Stomach smooth muscle (tissue), 2 donors: ENCODE results near the gene SV2C.
"Not testable (repeated sequence)": the region's sequence is repeated elsewhere in the genome, so short reads cannot be mapped to it uniquely, and the experiment has no call there.

Source experiments
- H3K27ac ChIP-seq: one replicate; pipeline ENCODE4 v1.7.0; 2013; ENCODE audit warnings: mild to moderate bottlenecking, low read length, inconsistent platforms
- H3K27me3 ChIP-seq, 2 donors: one replicate each; pipeline ENCODE4 v1.7.0; 2013; ENCODE audit warnings: low read length in 2 of 2; ENCODE audit not compliant: insufficient read depth in 2 of 2, control insufficient read depth in 1 of 2
- H3K36me3 ChIP-seq, 2 donors: one replicate each; pipeline ENCODE4 v1.7.0; 2013; ENCODE audit warnings: low read length in 2 of 2; ENCODE audit not compliant: control insufficient read depth in 2 of 2, insufficient read depth in 2 of 2
- H3K4me1 ChIP-seq: one replicate; pipeline ENCODE4 v1.7.0; 2013; ENCODE audit warnings: low read length; ENCODE audit not compliant: control insufficient read depth, insufficient read depth
- H3K4me3 ChIP-seq, 2 donors: one replicate each; pipeline ENCODE4 v1.7.0; 2013; ENCODE audit warnings: low read length in 2 of 2
- H3K9ac ChIP-seq, 2 donors: one replicate each; pipeline ENCODE4 v1.7.0; 2013; ENCODE audit warnings: low read length in 2 of 2, mild to moderate bottlenecking in 1 of 2
- H3K9me3 ChIP-seq, 2 donors: one replicate each; pipeline ENCODE4 v1.7.0; 2013; ENCODE audit warnings: low read length in 2 of 2; ENCODE audit not compliant: control insufficient read depth in 2 of 2
- donor health status: healthy.
- donor health status: Pancreatic carcinoma.

SV2C gene

DNA sequence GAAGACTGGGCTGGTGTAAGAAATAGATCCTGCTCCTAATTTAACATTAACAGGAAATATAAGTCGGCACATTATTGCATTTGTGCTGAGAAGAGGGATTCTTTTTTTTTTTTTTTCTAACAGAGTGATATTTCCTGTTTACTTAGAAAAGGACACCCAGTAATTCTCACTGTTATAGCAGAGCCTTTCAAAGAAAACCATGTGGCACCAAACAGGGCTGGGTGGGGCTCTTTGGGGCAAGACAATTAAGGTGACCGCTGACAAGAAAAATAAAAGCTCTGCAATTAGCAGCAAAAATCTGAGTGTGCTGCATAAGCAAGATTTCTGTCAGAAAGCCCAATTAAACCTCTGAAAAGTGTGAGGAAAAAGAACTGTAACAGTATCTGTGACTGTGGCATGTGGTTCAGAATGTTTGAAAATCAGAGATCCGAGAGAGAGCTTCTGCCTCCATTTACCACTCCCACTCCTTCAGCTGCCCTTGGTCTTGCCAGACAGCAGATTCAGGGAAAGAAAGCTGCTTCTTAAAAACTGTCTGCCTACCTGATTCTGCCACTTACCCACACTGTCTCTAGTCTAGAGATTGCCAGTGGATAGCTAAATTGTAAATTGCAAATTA is 242.8 kb downstream of the SV2C start:
- Histone ChIP-seq H3K27ac (no peak overlapping the region), H3K27me3 (no peaks in the 10 kb centered on the region), H3K36me3 (no peaks in the 10 kb centered on the region), H3K9me3 (peaks cover 0 to 3% of the 10 kb centered on the region in 2 donors), H3K9ac (no peak overlapping the region), H3K4me1 (no peaks in the 10 kb centered on the region), H3K4me3 (no peak overlapping the region)

DNA sequence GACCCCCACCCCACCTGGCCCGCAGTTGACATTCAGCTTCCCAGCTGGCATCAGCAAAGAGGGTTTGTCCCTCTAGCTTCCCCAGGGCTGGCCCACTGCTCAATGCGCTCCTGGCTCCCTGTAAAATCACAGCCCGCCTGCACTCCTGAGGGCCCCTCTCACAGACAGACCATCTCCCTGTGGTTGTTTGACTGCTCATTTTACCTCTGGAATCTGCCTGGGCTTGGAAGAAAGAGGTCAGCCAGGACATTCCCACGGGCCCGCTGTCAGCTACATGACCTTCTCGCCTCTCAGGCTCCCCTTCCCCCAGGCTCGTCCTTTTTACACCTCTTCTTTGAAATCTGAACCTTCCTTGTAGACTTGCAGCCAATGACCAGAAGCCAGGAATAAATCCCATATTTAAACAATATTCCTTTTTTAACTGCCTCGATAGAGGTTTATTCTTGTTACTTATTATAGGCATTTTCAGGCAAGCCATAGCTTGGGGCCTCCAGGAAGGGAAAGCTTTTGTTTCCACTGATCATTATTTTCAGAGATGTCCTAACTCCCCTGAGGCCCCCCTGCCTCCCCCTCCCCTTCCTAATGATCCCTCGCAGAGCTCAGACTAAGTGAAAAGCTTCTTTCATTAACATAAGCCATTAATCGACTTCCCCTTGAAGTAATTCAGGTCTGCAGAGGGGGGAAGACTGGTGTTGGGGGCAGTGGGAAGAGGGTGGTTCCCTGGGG is 243.6 kb downstream of the SV2C start:
- Histone ChIP-seq H3K36me3 (no peaks in the 10 kb centered on the region), H3K9ac (no peak overlapping the region), H3K4me1 (no peaks in the 10 kb centered on the region), H3K9me3 (peaks cover 0 to 3% of the 10 kb centered on the region in 2 donors), H3K27ac (no peak overlapping the region), H3K27me3 (no peaks in the 10 kb centered on the region), H3K4me3 (no peak overlapping the region)

DNA sequence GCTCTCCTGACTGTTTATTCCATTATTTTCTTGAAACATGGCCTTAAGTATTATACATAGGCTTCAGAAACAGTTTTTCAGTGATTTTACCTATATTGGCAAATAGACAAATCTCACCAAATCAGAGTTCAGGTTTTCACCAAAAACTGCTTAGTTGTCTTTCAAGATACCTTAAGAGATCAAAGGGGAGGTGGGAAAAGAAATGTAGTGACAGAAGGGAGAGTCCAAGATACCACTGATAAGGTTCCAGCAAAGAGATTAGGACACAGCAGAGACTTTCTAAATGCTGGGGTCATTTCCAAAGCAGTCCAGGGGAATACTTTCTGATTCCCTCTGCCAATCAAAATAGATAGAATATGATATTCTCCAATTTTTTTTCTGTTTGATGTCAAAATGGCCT is 246.2 kb downstream of the SV2C start:
- no peaks in the 10 kb centered on the region for H3K9me3 ChIP-seq
- no peak overlapping the region for H3K27ac ChIP-seq
- H3K9ac ChIP-seq = no peak overlapping the region
- no peaks in the 10 kb centered on the region for H3K27me3 ChIP-seq
- no peaks in the 10 kb centered on the region for H3K4me1 ChIP-seq
- H3K36me3 ChIP-seq = no peaks in the 10 kb centered on the region
- no peak overlapping the region for H3K4me3 ChIP-seq

DNA sequence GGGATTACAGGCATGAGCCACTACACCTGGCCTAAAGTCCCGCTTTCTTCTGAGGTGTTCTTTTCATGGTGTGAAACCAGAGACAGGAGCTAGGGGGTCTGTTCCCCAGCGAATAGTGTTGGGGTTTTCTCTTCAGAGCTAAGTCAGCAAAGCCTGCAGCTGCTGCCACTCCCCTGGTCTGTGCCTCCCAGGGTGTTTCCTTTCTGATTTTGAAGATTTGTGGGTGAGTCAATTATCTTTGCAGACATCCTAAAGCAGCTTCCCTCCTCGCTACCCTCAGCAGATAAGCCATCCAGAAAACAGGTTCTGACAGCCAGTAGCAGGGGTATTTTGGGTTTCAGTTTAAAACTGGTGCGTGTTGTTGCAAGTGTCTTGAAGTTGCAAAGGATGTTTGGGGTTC is 247.9 kb downstream of the SV2C start:
- Histone ChIP-seq H3K4me3 (no peak overlapping the region), H3K27ac (no peak overlapping the region), H3K27me3 (no peaks in the 10 kb centered on the region), H3K9me3 (no peaks in the 10 kb centered on the region), H3K4me1 (no peaks in the 10 kb centered on the region), H3K36me3 (no peaks in the 10 kb centered on the region), H3K9ac (no peak overlapping the region)

DNA sequence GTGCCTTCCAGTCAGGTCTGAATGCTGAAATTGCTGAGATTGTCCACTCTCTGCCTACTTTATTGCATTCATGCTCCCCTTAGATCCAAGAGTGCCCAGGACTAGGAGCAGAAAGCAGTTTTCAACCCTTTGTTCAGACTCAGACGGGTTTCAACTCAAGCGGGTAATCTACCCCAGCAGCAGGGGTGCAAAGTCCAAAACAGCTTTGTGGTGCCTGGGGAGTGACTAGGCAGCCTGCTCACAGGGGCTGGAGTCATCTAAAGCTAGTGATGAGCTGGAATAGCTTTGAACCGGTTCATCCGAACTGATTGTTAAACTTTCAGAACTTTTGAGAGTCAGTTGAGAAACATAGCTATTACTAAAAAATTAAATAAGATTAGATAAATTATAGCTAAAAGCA is 248.9 kb downstream of the SV2C start:
- Histone ChIP-seq H3K27me3 (no peaks in the 10 kb centered on the region), H3K27ac (no peak overlapping the region), H3K4me3 (no peak overlapping the region), H3K9me3 (no peaks in the 10 kb centered on the region), H3K9ac (no peak overlapping the region), H3K4me1 (no peaks in the 10 kb centered on the region), H3K36me3 (no peaks in the 10 kb centered on the region)

DNA sequence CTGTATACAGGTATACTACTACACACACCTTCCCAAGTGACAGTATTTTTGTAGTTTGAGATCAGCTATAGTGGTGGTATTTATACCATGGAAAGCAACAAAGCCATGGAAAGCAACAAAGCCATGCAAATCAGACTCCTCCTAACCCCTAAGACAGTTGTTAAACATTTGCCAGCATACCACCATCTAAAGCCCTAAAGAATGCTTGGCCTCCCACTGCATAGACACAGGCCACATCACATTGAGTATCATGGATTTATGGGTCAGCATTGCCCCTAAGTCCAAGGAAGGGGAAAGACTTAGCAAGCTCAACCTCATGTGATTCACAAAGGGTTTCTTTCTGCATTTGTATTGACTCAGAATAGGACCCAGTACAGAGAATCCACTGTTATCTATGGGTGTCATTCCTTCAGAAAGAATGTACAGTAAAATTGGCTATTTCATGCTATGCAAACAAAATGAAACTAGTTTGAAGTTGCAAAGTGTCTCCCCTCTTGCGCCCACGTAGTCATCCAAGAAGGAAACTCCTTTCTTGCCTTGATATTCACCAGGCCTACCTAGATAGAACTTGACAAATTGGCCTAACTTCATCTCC is 249.5 kb downstream of the SV2C start:
- no peak overlapping the region for H3K9ac ChIP-seq
- no peaks in the 10 kb centered on the region for H3K36me3 ChIP-seq
- H3K27ac ChIP-seq = no peak overlapping the region
- no peaks in the 10 kb centered on the region for H3K9me3 ChIP-seq
- H3K4me1 ChIP-seq = no peaks in the 10 kb centered on the region
- H3K27me3 ChIP-seq = no peaks in the 10 kb centered on the region
- no peak overlapping the region for H3K4me3 ChIP-seq

DNA sequence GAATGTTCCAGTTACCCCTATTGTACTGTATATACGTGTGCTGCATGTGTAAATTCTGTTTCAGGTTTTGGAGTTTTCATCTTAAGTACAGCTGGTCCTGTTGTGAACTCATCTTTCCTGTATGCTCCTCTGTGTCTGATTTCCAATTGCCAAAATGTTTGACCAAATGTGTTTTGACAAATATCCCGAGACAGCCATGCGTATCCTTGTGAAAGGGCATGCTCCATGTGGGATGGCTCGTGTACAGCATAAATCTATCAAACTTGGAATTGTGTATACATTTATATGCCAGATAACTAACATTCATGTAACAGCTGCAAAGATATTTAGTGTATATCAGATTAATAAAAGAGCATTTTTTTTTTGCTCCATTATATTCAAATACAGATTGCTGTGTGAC is 250.4 kb downstream of the SV2C start:
- H3K36me3 ChIP-seq = no peaks in the 10 kb centered on the region
- no peaks in the 10 kb centered on the region for H3K4me1 ChIP-seq
- no peak overlapping the region for H3K9ac ChIP-seq
- H3K9me3 ChIP-seq = no peaks in the 10 kb centered on the region
- no peaks in the 10 kb centered on the region for H3K27me3 ChIP-seq
- H3K27ac ChIP-seq = no peak overlapping the region
- no peak overlapping the region for H3K4me3 ChIP-seq

DNA sequence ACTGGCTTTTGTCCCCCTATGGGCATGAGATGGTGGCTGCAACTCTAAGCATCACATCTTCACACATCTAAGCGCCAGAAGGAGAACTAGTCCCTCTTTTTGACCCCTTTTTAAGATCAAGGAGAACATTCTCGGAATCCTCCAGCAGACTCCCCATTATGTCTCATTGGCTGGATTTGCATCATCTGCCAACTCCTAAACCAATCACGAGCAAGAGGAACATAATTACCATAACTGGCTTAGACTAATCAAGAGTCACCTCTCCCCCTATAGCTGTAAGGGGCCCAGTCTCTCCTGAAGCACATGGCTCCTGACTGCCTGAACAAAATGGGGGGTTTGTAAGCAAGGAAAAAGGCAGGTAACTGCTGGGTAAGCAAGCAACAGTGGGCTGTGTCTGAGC is 251.4 kb downstream of the SV2C start:
- Histone ChIP-seq H3K27me3 (no peaks in the 10 kb centered on the region), H3K4me3 (no peak overlapping the region), H3K9ac (no peak overlapping the region), H3K4me1 (no peaks in the 10 kb centered on the region), H3K36me3 (no peaks in the 10 kb centered on the region), H3K27ac (no peak overlapping the region), H3K9me3 (no peaks in the 10 kb centered on the region)

DNA sequence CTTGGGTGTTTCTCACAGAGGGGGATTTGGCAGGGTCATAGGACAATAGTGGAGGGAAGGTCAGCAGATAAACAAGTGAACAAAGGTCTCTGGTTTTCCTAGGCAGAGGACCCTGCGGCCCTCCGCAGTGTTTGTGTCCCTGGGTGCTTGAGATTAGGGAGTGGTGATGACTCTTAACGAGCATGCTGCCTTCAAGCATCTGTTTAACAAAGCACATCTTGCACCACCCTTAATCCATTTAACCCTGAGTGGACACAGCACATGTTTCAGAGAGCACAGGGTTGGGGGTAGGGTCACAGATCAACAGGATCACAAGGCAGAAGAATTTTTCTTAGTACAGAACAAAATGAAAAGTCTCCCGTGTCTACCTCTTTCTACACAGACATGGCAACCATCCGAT is 252.3 kb downstream of the SV2C start:
- not testable (repeated sequence) for H3K9ac ChIP-seq, H3K27me3 ChIP-seq, H3K36me3 ChIP-seq, H3K4me1 ChIP-seq, H3K4me3 ChIP-seq, H3K27ac ChIP-seq, H3K9me3 ChIP-seq

DNA sequence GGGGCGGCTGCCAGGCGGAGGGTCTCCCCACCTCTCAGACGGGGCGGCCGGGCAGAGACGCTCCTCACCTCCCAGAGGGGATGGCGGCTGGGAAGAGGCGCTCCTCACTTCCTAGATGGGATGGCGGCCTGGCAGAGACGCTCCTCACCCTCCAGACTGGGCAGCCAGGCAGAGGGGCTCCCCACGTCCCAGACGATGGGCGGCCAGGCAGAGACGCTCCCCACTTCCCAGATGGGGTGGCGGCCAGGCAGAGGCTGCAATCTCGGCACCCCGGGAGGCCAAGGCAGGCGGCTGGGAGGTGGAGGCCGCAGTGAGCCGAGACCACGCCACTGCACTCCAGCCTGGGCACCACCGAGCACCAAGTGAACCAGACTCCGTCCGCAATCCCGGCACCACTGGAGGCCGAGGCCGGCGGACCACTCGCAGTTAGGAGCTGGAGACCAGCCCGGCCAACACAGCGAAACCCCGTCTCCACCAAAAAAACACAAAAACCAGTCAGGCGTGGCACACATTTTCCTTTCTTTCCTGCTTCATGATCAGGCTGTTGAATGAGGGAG is 253.1 kb downstream of the SV2C start:
- not testable (repeated sequence) for H3K27me3 ChIP-seq, H3K27ac ChIP-seq, H3K4me1 ChIP-seq, H3K4me3 ChIP-seq, H3K9me3 ChIP-seq, H3K36me3 ChIP-seq, H3K9ac ChIP-seq

DNA sequence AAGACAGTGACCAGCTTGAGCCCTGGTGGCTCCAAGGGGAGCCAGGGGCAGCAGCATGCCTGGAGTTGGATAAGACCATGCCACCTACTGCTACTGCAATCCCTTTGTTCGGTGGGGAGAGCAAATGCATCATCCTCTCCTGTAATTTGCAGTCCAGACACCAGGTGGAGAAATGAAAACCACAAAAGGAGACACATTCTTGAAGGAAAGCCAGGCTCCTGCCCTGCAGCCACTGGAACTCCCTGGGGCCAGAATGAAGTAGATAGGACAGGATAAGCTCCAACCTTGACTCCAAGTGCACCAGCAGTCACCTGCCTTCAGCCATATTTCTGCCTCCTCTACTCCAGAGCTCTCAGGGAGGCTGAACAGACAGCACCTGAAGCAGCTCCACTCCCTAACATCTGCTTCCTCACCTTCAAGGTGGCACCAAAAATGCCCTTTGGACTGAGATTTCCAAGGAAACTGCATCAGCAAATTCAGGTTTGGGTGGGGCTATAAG is 254.8 kb downstream of the SV2C start:
- H3K36me3 ChIP-seq = no peaks in the 10 kb centered on the region
- no peaks in the 10 kb centered on the region for H3K9me3 ChIP-seq
- H3K4me1 ChIP-seq = no peaks in the 10 kb centered on the region
- no peak overlapping the region for H3K4me3 ChIP-seq
- H3K9ac ChIP-seq = no peak overlapping the region
- H3K27me3 ChIP-seq = no peaks in the 10 kb centered on the region
- H3K27ac ChIP-seq = no peak overlapping the region
